ENCODE results near the gene TAMM41.
A peak's percentile ranks its signal among the peaks of the same experiment; 100 is the strongest.
"Not testable (repeated sequence)": the region's sequence is repeated elsewhere in the genome, so short reads cannot be mapped to it uniquely, and the experiment has no call there.

The TAMM41 gene

DNA sequence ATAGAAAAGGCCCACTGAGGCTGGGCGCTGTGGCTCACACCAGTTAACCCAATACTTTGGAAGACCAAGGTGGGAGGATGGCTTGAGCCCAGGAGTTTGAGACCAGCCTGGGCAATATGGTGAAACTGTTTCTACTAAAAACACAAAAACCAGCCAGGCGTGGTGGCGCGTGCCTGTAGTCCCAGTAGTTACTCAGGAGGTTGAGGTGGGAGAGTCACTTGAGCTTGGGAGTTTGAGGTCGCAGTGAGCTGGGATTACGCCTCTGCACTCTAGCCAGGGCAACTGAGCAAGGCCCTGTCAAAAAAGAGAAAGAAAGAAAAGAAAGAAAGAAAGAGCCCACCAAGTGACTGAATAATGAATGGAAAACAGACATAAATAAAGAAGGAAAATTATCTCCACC, 32.0 kb downstream of the TAMM41 start:
- DNase-seq (ENCODE audit: low spot score) = no peak

DNA sequence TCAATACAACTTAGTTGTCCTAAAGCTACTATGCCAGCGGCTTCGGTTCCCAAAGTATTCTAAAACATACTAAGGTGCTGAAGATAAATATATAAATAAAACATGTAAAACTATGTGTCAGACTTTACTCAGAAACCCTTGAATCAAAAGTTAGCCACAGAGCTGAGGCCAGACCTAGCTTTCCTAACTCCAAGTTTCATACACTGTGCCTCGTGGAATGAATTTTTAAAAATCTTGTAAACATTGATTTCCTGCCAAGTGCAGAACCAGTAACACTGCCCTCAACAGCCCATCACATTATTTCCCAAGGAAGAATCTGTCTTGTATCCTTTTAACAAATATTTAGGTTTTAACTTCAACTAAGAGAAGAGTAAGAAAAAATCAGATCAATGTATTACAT, 36.4 kb downstream of the TAMM41 start:
- DNase-seq (ENCODE audit: low spot score) = no peak

DNA sequence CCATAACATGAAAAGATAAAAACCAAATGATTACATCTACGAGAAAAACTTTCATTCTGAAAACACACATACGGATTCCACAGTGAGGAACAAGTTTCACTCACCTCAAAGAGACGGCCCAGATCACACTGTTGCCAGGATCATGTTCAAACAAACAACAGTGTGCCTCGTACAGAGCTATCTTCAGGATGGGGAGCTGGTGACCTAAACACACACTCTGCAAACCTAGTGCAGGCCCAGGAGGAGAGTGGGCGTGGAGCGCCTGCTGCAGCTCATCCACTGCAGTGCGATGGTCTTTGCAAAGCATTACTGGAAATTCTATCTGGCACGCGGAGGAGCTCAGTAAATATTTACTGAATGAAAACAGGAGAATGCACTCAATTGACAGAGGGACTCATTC, 38.5 kb downstream of the TAMM41 start:
- no peak for DNase-seq (ENCODE audit: low spot score)

DNA sequence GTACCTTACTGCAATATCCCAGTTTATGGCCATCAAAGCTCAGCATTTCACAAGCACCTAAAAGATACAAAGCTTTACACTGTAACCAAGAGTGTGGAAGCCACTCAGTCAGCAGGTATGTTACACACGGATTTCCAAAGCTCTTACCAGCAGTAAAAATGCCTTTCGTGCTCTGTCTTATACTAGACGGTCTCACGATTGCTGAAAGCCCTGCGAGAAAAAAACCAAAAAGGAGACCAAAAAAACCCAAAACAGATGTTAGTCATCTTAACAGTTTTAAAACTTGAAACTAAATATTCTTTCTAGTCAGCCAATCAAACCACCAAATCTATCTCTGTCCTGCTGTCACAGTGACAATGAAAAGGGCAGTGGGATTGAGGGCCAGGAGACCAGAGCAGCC, 39.0 kb downstream of the TAMM41 start:
- DNase-seq (ENCODE audit: low spot score) = no peak

DNA sequence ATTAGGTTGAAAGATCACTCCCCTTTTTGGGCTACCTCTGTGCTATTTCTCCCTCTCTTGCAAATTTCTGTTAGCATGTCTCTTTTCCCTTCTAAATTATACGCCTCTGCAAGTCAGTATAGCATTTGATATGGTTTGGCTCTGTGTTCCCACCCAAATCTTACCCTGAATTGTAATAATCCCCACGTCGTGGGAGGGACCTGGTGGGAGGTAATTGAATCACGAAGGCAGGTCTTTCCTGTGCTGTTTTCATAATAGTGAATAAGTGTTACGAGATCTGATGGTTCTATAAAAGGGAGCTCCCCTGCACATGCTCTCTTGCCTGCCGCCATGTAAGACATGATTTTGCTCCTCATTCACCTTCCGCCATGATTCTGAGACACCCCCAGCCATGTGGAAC, 41.0 kb downstream of the TAMM41 start:
- no peak for DNase-seq (ENCODE audit: low spot score)

DNA sequence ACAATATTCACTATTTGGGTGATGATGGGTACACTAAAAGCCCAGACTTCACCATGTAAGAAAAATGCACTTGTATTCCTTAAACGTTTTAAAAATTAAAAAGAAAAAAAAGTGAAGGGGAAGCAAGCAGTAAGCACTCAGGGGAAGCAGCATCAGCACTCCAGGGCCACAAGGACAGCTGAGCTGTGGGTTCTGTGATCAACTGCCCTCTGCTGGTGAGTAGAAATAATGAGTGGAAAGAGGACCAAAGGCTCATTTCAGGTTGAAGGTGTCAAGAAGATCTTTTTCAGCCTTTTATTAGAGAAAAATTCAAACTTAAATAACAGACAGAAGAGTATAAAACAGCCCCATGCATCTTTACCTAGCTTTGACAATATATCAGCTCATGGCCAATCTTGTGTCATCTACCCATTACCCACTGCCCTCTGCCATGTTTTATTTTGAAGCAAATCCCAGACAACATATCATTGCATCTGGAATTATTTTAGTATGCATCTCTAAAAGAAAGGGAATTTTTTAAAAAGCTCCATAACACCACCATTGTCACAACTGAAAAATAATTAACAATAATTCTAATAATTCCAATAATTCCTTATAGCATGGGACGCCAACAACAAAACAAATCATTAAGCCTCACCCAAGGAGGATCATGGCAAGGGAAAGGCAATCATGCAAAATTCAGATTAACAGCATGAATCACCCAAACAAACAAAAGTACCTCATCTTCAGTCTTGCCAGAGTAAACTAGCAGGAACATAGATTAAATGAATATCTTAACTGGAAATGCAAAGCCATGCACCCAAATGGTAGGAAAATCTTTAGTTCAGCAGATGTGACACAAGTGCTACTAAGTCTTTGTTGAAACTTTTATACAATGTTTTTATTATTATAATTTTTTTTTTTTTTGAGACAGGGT, 42.5 kb downstream of the TAMM41 start:
- DNase-seq (ENCODE audit: low spot score) = peak; percentile 71

DNA sequence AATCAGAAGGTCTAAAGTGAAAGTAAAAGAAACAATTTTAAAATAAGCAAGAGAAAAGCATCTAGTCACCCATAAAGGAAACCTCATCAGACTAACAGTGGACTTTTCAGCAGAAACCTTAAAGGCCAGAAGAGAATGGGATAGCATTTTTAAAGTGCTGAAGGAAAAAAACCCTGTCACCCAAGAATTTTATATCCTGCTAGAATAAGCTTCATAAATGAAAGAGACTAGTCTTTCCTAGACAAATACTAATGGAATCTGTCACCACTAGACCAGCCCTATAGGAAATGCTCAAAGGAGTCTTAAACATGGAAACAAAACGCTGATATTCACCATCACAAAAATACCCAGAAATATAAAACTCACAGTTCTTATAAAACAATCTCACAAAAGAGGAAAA, 46.9 kb downstream of the TAMM41 start:
- no peak for DNase-seq (ENCODE audit: low spot score)

DNA sequence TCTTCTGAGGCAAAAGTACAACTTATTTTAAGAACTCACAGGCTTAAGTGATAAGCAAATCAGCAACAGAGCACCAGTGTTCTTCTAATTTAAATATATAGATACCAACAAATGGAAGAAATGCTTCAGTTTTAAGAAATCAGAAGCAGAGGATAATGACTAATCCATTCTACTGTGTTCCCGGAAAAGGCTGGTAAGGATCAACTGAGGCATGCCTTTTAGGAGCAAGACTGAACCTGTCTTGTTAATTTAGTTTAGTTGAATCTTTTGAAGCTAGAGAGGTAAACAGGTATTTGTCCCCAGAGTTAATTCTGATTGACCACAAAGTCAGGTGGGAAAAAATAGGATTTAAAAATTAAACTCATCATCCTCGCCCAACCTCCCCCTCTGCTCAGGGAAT, 51.8 kb downstream of the TAMM41 start:
- no peak for DNase-seq (ENCODE audit: low spot score)

DNA sequence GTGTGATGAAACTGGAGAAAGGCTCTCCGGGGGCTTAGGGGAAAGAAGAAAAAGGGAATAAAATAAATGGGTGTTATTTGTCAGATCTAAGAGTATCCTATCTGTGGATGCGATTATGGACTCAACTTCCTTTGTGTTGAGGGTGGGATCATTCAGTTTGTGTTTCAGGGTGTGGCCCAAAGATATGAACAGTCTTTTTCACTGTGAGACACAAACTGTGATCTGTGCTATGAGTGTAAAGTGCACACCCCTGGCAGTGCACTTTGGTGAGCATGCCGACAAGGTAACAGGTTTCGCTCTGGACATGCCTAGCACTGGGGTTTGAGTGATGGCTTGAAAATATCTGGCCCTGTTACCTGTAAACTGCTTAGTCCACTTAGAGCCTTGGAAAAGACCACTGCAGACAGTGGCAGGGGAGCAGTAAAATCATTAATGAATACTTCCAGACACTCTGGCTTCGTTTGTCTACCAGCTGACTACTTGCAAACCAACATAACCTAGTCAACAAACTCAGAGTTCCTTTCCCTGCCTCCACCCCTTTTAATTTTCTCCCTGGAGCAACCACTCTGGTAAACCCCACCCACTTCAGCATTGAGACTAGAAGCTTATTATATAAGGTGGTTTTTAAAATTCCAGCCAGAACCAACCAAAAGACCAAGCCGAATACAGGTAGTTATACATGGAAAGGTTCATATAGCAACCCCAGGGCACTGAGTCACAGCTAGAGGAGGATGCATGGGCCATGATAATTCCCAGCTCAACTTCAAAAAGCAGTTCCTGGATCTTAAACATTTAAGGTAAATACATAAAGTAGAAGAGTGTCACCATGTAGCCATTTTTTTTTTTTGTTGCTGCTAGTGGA, 55.1 kb downstream of the TAMM41 start:
- DNase-seq (ENCODE audit: low spot score) = no peak

DNA sequence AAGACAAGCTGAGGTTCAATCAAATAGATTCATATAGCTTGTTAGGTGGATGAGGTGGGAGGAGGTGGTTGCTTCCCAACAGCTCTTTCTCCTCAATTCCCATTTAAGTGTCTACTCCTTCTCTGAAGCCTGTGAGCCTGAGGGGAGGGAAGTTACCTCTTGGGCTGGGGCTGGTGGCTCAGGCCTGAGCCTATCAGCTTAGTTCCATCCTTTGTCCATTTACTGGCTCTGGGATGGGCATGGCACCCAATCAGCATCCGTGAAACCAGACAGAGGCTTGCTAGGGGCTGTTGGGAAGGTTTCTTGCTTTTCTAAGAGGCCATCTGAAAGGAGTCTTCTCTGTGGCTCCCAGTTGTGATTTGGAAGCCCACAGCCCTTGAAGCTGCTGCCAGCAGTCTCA, 57.3 kb downstream of the TAMM41 start:
- DNase-seq (ENCODE audit: low spot score) = no peak

DNA sequence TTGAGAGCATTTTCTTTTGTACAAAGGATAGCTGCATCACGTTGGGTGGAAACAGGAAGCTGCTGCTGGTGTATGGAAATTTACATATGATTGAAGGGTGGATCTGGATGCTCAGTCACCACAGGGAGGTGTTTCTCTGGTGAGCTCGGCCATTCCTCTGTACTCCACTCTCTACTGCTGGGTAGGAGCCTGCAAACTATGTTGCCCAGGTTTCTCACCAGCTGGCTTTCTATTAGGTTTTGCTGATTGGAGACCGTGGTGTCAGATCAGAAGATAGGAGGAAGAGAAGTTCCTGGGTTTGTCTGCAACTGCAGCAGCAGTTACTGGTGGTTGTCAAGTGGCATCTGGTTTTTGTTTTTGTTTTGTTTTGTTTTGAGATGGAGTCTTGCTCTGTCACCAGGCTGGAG, 61.7 kb downstream of the TAMM41 start:
- DNase-seq (ENCODE audit: low spot score) = no peak

DNA sequence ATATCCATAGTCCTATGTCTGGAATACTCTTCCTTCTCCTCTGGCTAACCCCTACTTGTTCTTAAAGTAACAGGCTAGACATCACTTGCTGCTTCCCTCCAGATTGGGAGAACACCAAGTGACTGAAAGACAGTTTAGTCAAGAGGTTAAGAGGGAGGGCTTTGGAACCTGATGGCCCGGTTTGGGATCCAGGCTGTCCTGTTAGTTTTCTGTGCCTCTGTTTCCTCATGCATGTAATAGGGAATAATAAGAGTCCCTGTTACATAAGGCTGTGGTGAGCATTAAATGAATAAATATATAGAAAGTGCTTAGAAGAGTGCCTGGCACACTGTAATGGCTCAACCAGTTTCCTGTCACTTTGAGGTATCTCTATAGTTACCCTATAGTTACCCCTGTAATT, 66.3 kb downstream of the TAMM41 start:
- DNase-seq (ENCODE audit: low spot score) = no peak

DNA sequence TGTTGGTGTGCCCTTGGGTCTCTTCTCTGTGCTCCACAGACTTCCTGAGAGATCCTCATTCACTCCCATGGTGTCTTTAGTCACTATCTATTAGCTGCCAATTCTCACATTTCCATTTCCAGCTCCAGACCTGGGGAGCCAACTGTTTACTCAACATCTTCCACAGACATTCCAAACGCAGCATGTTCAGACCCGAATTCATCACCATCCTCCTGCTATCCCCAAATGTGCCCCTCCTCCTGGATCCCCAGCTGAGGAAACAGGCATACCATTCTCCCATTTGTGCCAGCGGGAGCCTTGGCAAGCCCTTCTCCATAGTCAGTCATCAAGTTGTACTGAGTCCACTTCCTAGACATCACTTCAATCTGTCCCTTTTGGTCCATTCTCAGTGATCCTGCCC, 67.1 kb downstream of the TAMM41 start:
- no peak for DNase-seq (ENCODE audit: low spot score)

DNA sequence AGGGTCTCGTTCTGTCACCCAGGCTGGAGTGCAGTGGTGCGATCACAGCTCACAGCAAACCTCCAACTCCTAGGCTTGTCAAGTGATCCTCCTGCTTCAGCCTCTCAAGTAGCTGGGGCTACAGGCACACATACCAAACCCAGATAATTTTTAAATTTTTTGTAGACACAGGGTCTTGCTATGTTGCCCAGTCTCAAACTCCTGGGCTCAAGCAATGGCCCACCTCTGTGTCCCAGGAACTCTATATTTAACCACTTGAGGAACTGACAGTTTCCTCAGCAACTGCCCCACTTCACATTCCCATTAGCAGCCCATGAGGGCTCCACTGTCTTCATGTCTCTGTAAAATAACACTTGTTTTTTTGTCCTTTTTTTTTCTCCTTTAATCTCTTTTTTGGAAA, 68.4 kb downstream of the TAMM41 start:
- DNase-seq (ENCODE audit: low spot score) = no peak

DNA sequence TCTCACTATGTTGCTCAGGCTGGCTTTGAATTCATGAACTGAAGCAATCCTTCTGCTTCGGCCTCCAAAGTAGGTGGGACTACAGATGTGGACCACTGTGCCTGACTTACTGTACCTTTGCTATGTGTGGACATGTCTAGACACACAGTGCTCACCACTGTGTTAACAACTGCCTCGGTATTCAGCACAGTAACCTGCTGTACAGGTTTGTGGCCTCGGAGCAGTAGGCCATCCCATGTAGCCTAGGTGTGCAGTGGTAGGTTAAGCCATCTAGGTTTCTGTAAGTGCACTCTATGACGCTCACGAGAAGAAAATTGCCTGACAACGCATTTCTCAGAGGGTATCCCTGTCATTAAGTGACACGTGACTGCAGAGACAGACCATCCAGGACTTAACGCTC, 70.3 kb downstream of the TAMM41 start:
- no peak for DNase-seq (ENCODE audit: low spot score)

DNA sequence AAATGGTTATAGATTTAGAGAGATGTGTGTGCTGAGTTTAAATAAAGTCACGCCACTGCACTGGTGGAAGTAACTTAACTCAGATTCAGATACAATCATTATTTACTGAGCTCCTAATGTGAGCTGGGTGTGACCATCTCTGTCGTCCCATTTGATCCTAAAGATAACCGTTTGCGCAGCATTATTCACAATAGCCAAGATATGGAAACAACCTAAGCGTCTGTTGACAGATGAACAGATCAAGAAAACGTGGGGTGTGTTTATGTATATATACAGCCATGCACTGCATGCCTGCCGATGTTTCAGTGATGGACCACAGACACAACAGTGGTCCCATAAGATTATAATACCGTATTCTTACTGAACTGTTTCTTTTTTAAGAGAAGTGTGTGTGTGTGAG, 71.2 kb downstream of the TAMM41 start:
- no peak for DNase-seq (ENCODE audit: low spot score)

DNA sequence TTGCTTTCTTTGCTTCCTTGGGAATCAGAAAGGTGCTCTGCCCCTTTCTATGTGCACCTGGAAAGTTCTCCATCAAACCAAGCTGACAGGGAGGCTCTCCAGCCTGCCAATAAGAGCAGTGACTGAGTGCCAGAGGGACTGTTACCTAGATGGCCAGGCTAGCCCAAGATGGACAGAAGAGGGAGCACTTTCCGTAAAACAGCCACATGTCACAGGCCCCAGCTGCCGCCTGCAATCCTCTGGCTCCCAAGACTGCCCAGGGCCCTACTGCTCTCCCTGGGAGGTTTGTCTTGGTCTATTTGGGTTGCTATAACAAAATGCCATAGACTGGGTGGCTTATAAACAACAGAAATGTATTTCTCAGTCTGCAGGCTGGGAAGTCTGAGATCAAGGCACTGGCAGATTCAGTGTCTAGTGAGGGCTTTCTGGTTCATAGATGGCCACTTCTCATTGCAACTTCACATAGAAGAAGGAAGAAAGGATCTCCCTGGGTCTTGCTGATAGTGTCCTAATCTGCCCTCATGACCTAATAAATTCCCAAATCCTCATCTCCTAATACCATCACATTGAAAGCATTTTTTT, 72.3 kb downstream of the TAMM41 start:
- peak; percentile 71 for DNase-seq (ENCODE audit: low spot score)

DNA sequence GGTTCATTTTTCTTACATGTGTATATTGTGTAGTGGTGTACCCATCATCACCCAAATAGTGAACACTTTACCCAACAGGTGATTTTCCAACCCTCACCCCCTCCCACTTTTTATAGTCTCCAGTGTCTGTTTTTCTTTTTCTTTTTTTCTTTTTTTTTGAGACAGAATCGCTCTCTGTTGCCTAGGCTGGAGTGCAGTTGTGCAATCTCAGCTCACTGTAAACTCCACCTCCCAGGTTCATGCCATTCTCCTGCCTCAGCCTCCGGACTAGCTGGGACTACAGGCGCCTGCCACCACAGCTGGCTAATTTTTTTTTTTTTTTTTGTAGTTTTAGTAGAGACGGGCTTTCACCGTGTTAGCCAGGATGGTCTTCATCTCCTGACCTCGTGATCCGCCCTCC, 74.8 kb downstream of the TAMM41 start:
- not testable (repeated sequence) for DNase-seq (ENCODE audit: low spot score)

DNA sequence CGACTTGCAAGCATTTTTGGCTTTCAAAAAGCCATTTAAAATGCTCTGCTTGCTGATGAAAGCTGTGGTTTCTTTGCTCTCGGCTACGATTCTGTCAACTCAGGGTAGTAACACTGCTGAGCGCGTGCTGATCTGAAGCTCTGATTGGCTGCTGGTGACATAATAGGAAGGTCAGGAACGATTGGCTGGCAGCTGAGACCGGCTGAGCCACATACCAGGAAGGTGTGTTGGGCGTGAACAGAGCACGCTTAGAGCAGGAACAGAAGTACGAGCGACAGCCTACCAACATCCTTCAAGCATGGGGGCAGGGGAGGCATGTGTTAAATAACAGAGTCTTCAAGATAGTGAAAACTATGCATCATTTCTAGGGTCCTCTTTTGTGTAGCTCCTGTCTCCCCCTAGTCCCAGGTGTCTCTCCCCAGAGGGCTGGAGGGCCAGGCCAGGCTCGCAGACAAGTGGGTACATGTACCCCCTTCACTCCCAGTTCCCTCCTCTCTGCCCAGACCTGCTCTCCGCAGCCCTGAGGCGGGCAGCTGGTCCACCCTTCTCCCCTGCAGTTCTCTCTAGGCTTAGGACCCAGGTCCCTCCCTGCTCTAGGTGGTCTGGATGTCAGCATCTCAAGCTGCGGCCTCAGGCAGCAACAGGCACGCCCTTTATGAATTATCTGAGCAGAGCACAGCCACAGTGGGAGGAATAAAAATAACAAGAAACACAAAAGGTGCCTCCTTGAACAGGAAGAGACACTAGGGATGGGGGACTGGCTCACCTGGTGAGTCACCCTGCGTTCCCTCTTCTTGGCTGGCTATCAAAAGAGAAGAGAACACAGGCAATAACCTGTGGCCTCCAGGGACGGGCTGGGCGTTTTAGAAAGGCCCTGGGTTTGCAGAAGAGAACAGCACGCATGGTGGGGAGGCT, 76.0 kb downstream of the TAMM41 start:
- peak; percentile 82 for DNase-seq (ENCODE audit: low spot score)

DNA sequence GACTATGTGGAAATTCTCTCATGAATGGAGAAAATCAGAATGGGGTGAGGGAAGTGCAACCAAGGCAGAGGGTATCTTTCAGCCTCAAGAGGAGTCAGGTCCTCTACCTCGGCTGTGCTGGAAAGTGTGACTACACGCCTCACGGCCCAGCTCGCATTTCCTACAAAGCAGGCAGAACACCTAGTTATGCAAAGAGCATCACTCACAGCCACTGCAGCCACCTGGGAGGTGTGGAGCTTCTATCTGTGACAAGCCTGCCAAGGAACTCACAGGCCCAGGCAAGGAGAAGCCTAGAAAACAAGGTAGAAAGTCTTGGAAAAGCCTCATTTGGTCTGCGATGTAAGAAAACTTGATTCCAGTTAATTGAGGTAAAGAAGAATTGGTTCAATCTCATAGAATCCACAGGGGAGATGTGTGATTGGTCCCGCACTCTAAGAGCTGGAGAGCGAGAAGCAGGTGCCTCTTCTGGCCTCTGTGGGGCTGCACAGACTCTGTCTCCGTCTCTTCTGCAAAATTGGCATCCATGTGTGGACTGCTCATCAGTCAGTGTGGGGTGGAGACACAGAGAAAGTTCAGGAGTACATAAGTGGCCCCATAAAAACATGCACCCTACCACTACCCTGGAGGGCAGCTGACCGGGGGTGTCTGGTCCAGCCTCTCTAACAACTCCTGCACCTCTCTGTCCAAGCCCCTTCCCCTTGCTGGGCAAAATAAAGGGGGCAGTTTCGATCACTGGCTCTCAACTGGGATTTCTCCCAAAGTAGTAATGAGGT, 76.8 kb downstream of the TAMM41 start:
- no peak for DNase-seq (ENCODE audit: low spot score)

DNA sequence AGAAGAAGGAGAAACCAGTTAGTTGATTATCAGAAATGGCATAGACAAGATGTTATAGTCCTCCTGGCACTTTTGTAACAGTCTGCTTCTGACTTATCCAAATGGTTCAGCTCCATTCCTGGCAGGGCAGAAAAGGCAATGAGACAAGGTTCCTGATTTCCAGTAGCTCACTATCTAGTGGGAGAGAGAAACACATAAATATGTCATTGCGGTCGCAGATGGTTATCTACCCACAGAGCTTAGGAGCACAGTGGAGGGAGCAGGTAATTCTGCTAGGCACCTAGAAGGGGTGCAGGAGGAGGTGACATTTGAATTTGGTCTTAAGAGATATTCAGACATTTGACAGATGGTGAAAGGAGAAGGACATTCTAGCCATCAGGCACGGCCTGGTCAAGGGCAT, 78.1 kb downstream of the TAMM41 start:
- DNase-seq (ENCODE audit: low spot score) = no peak
